HepG2 (cell line): ENCODE results near the gene ORC3. TPM values are rescaled to one million over a fixed set of nuclear protein-coding genes. Genes with fewer than 3 reads are reported as not detected.

ENCODE experiments used
- ATAC-seq: fragments of 200-7000 bp; cut with Tn5 transposase; 3 replicates; pipeline ENCODE4 v1.9.1; 2020; ENCODE audit warnings: mild to moderate bottlenecking, moderate library complexity
- BruUV-seq: library from RNA; stranded (reverse); fragments of 400-500 nt; replicated peaks from 2 replicates; lab custom pipeline; 2021; lab: Mats Ljungman, UMichigan
- CTCF ChIA-PET: fragments of 300-600 bp; formaldehyde crosslinking; extraction: SDS; loops from one replicate; lab custom pipeline; 2021; ENCODE audit warnings: low total read pairs, inconsistent platforms, low intra/inter-chr PET ratio; lab: Yijun Ruan, JAX
- POLR2A ChIA-PET: fragments of 350-600 bp; sonication (Branson Sonifier 250); formaldehyde crosslinking; loops from one replicate; lab custom pipeline; 2020; ENCODE audit warnings: antibody characterized with exemption, inconsistent platforms; lab: Yijun Ruan, JAX
- DNase-seq: peaks from one replicate; pipeline ENCODE4 v3.0.0-alpha.2; 2015; ENCODE audit warnings: low spot score
- FAIRE-seq: peaks from 3 replicates; lab custom pipeline; 2011; peaks lifted over from hg19 to GRCh38; lab: Jason Lieb, UNC
- H2AFZ ChIP-seq: one replicate; pipeline ENCODE4 v1.6.1; 2011; ENCODE audit warnings: low read length, inconsistent platforms
- H3K27ac ChIP-seq: fragments of 300-600 bp; 3 replicates; pipeline ENCODE4 v1.8.0; 2011; ENCODE audit warnings: mixed run types, mild to moderate bottlenecking, mixed read lengths, low read length, inconsistent platforms; ENCODE audit not compliant: insufficient read depth; ENCODE audit errors: extremely low read length
- H3K27me3 ChIP-seq, 2 experiments: fragments of 200-600 bp in 1 of 2; 2 replicates in 1 of 2; 3 replicates in 1 of 2; pipeline versions ENCODE4 v1.6.0 to v1.8.0; 2011; ENCODE audit warnings: low read length in 2 of 2, mild to moderate bottlenecking in 2 of 2, moderate library complexity in 2 of 2, inconsistent platforms in 1 of 2; ENCODE audit not compliant: insufficient read depth in 2 of 2, control insufficient read depth in 1 of 2
- H3K36me3 ChIP-seq, 2 experiments: fragments of 200-600 bp in 1 of 2; replicated peaks in 1 of 2; 2 replicates in 1 of 2; 3 replicates in 1 of 2; pipeline versions ENCODE4 v1.5.1 to v1.8.0; 2011; ENCODE audit warnings: low read length in 2 of 2, inconsistent platforms in 1 of 2; ENCODE audit not compliant: insufficient read depth in 2 of 2, control insufficient read depth in 1 of 2
- H3K4me1 ChIP-seq: 2 replicates; pipeline ENCODE4 v1.5.1; 2012; ENCODE audit warnings: low read length, inconsistent platforms; ENCODE audit not compliant: insufficient read depth
- H3K4me2 ChIP-seq: 2 replicates; pipeline ENCODE4 v1.6.0; 2011; ENCODE audit warnings: low read depth, low read length, inconsistent platforms
- H3K4me3 ChIP-seq, 3 experiments: fragments of 200-600 bp in 1 of 3; sonication (generic), shearing (Covaris generic) in 1 of 3; replicated peaks in 1 of 3; 2 replicates each; pipeline ENCODE4 v1.5.1; 2011 to 2016; ENCODE audit warnings: low read length in 3 of 3, inconsistent platforms in 2 of 3, low read depth in 2 of 3, mild to moderate bottlenecking in 2 of 3, control low read depth in 1 of 3, mixed read lengths in 1 of 3; ENCODE audit not compliant: insufficient read depth in 1 of 3
- H3K79me2 ChIP-seq: one replicate; pipeline ENCODE4 v1.6.1; 2011; ENCODE audit warnings: low read length, inconsistent platforms; ENCODE audit not compliant: insufficient read depth
- H3K9ac ChIP-seq: 2 replicates; pipeline ENCODE4 v1.6.0; 2011; ENCODE audit warnings: mild to moderate bottlenecking, low read depth, low read length, inconsistent platforms; ENCODE audit not compliant: insufficient read depth
- H3K9me3 ChIP-seq: 2 replicates; pipeline ENCODE4 v1.5.1; 2012; ENCODE audit warnings: mild to moderate bottlenecking, low read length
- H4K20me1 ChIP-seq: 2 replicates; pipeline ENCODE4 v1.6.0; 2011; ENCODE audit warnings: inconsistent platforms, mild to moderate bottlenecking, low read length, moderate library complexity; ENCODE audit not compliant: insufficient read depth
- CREM ChIP-seq, 2 experiments: sonication (generic) in 1 of 2; formaldehyde crosslinking in 1 of 2; IDR thresholded peaks; 2 replicates each; pipeline versions ENCODE4 v1.4.0 to v1.6.1; 2016 to 2020; ENCODE audit warnings: antibody characterized with exemption in 1 of 2, mild to moderate bottlenecking in 1 of 2, missing genetic modification reagents in 1 of 2
- MAF1 ChIP-seq: sonication (generic); formaldehyde crosslinking; IDR thresholded peaks from 2 replicates; pipeline ENCODE4 v1.5.0; 2020; ENCODE audit warnings: missing genetic modification reagents, borderline replicate concordance
- PRDM4 ChIP-seq: sonication (generic); formaldehyde crosslinking; IDR thresholded peaks from 2 replicates; pipeline ENCODE4 v1.9.0; 2021; ENCODE audit warnings: missing genetic modification reagents, borderline replicate concordance
- SNAPC2 ChIP-seq: sonication (generic); formaldehyde crosslinking; IDR thresholded peaks from 2 replicates; pipeline ENCODE4 v1.8.1; 2022; ENCODE audit warnings: mild to moderate bottlenecking, missing genetic modification reagents
- TGIF2 ChIP-seq: IDR thresholded peaks from 2 replicates; pipeline ENCODE4 v1.6.1; 2016; ENCODE audit warnings: control low read depth, missing compliant biosample characterization
- ZBTB49 ChIP-seq: sonication (generic); formaldehyde crosslinking; IDR thresholded peaks from 2 replicates; pipeline ENCODE4 v1.4.0; 2020; ENCODE audit warnings: missing genetic modification reagents, borderline replicate concordance
- ZBTB7A ChIP-seq: sonication (generic); formaldehyde crosslinking; IDR thresholded peaks from 2 replicates; pipeline ENCODE4 v1.8.0; 2022; ENCODE audit warnings: mild to moderate bottlenecking, missing genetic modification reagents
- ZNF33A ChIP-seq: sonication (generic); formaldehyde crosslinking; IDR thresholded peaks from 2 replicates; pipeline ENCODE4 v1.5.1; 2020; ENCODE audit warnings: missing genetic modification reagents, mild to moderate bottlenecking, moderate library complexity, borderline replicate concordance
- ZNF432 ChIP-seq: sonication (generic); formaldehyde crosslinking; IDR thresholded peaks from 2 replicates; pipeline ENCODE4 v1.5.0; 2020; ENCODE audit warnings: missing genetic modification reagents, mild to moderate bottlenecking, borderline replicate concordance
- ZSCAN12 ChIP-seq: sonication (generic); formaldehyde crosslinking; IDR thresholded peaks from 2 replicates; pipeline ENCODE4 v1.9.0; 2021; ENCODE audit warnings: mild to moderate bottlenecking, missing genetic modification reagents
- WGBS: methylation state at CpG from one replicate; pipeline ENCODE4 v1.1.6; 2017; ENCODE audit warnings: low lambda C conversion rate; 5-methylcytosine and 5-hydroxymethylcytosine counted together
- in situ Hi-C: cut with HindIII; loops from 2 replicates; pipeline ENCODE4 v1.10.0; 2017; ENCODE audit warnings: low pct_unique_long_range_greater_than_20kb; ENCODE audit not compliant: extremely low pct_ligation_motif_present
- intact Hi-C: fragments of 100-400 bp; cut with micrococcal nuclease; formaldehyde crosslinking; loops from one replicate; pipeline ENCODE4 v1.10.0; 2022; ENCODE audit not compliant: unreplicated experiment
- polyA plus RNA-seq, 8 experiments: library from polyadenylated mRNA; depleted of rRNA in 3 of 8; stranded (reverse) in 7 of 8; unstranded in 1 of 8; fragments of >200 nt; fragmentation: Illumina TruSeq in 4 of 8; extraction: Trizol in 4 of 8; gene quantifications; 2 replicates each; pipeline versions ENCODE4 v1.2.1 to v1.2.3, GENCODE V29; 2011 to 2016; ENCODE audit warnings: low read depth in 4 of 8, missing spikeins in 1 of 8, mixed read lengths in 1 of 8; ENCODE audit not compliant: insufficient read depth in 1 of 8
- total RNA-seq, 5 experiments: library from RNA; depleted of rRNA; stranded (reverse); fragments of >200 nt; fragmentation: Illumina TruSeq; extraction: Trizol; gene quantifications; 2 replicates each; pipeline ENCODE4 v1.2.3, GENCODE V29; 2016; ENCODE audit warnings: low read depth in 1 of 5

The ORC3 gene
- total and polyA plus RNA-seq, 2 of the 13 experiments (the other 11 are each of a cell fraction or from before 2014, with no cell fraction given), result 21.8 to 43.5 TPM

GRCh38 chr6:87661503-87661902 lies 71.6 kb downstream of the ORC3 start:
- in situ Hi-C loops, result no loop called here
- Histone ChIP-seq H3K27ac (no peak overlapping the region), H3K4me2 (no peak overlapping the region), H3K36me3 (peaks cover 3 to 13% of the 10 kb centered on the region in 2 experiments; a peak in 4 of 5 replicates), H3K9me3 (no peaks in the 10 kb centered on the region), H3K9ac (no peak overlapping the region), H4K20me1 (no peaks in the 10 kb centered on the region), H2AFZ (no peak overlapping the region), H3K27me3 (no peaks in the 10 kb centered on the region), H3K4me3 (no peak overlapping the region), H3K4me1 (peaks cover 13% of the 10 kb centered on the region), H3K79me2 (no peaks in the 10 kb centered on the region)
- no peak for ATAC-seq
- WGBS, result 100% methylated on average over 1 of the region's 1 CpG
- no peak for TF ChIP-seq CREM (IDR thresholded peaks at IDR 0.05)
- TF ChIP-seq CREM (CRISPR knock-in tag; IDR thresholded peaks at IDR 0.05), result no peak
- TF ChIP-seq TGIF2 (CRISPR knock-in tag), result no peak
- no peak for TF ChIP-seq MAF1
- no peak for TF ChIP-seq SNAPC2
- TF ChIP-seq ZNF432, result no peak
- no peak for TF ChIP-seq ZSCAN12
- no peak for TF ChIP-seq ZNF33A
- no peak for TF ChIP-seq ZBTB49 (CRISPR knock-in tag)
- no peak for TF ChIP-seq ZBTB7A (CRISPR knock-in tag)
- no peak for TF ChIP-seq PRDM4
- no peak for FAIRE-seq
- DNase-seq, result no peak
- CTCF ChIA-PET, result no interaction called here
- POLR2A ChIA-PET, result no interaction called here
- BruUV-seq, result no TSS peak
- intact Hi-C loops, result no loop called here
